Measurements from ENCODE around the gene GPR107. TPM values are rescaled to one million over a fixed set of nuclear protein-coding genes. Genes with fewer than 3 reads are reported as not detected.
A peak's percentile ranks its signal among the peaks of the same experiment; 100 is the strongest.

Gene GPR107
- total and polyA plus RNA-seq, 2 experiments from 2014 or later = 10.6 to 25.6 TPM

DNA sequence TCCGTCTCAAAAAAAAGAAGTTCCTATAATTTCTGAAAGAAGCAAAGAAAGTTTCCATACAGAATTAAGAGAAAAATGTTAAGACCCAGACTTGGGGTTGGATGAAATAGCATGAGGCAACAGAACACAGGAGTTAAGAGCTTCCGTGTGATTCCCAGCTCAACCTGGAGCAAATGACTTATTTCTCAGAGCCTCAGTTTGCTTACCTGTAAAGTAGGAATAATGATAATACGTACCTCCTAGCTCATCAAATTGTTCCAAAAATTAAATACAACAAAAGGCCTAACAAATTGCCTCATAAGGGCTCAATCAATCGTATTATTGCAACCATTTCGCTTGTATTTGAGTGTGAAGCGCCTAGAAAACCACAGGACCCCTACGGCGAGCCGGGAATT lies 600 bp upstream of the GPR107 start:
- H3K79me2 ChIP-seq = peaks cover 56% of the 10 kb centered on the region
- TF ChIP-seq EZH2phosphoT487 (IDR thresholded peaks at IDR 0.05; ENCODE audit: low read depth, severe bottlenecking, unreplicated experiment) = no peak
- TF ChIP-seq, protein P1, sequence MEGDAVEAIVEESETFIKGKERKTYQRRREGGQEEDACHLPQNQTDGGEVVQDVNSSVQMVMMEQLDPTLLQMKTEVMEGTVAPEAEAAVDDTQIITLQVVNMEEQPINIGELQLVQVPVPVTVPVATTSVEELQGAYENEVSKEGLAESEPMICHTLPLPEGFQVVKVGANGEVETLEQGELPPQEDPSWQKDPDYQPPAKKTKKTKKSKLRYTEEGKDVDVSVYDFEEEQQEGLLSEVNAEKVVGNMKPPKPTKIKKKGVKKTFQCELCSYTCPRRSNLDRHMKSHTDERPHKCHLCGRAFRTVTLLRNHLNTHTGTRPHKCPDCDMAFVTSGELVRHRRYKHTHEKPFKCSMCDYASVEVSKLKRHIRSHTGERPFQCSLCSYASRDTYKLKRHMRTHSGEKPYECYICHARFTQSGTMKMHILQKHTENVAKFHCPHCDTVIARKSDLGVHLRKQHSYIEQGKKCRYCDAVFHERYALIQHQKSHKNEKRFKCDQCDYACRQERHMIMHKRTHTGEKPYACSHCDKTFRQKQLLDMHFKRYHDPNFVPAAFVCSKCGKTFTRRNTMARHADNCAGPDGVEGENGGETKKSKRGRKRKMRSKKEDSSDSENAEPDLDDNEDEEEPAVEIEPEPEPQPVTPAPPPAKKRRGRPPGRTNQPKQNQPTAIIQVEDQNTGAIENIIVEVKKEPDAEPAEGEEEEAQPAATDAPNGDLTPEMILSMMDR (IDR thresholded peaks at IDR 0.05; ENCODE audit: poor library complexity) = no peak
- no peak for TF ChIP-seq EZH2 (IDR thresholded peaks at IDR 0.05; ENCODE audit: borderline replicate concordance)
- no peaks in the 10 kb centered on the region for H3K36me3 ChIP-seq (replicated peaks; ENCODE audit: insufficient read depth, low read depth)
- peaks cover 16% of the 10 kb centered on the region for H3K4me1 ChIP-seq (ENCODE audit: insufficient read depth)
- H3K4me2 ChIP-seq = peak overlapping the region; percentile 85
- H3K27ac ChIP-seq = peak overlapping the region; percentile 95
- no peaks in the 10 kb centered on the region for H3K27me3 ChIP-seq
- peak overlapping the region; percentile 91 for H3K4me3 ChIP-seq
- H3K9me3 ChIP-seq (ENCODE audit: low read depth) = no peaks in the 10 kb centered on the region
- H3K9me2 ChIP-seq (replicated peaks; ENCODE audit: insufficient read depth) = no peaks in the 10 kb centered on the region
- H2AFZ ChIP-seq = peak overlapping the region; percentile 70
- WGBS (ENCODE audit: low lambda C conversion rate, missing lambda C conversion rate) = 22% methylated on average over 9 of the region's 9 CpGs
- no peak for DNase-seq (ENCODE audit: low spot score)
- peaks cover 11% of the 10 kb centered on the region for H4K20me1 ChIP-seq (ENCODE audit: insufficient read depth, poor library complexity, severe bottlenecking)

DNA sequence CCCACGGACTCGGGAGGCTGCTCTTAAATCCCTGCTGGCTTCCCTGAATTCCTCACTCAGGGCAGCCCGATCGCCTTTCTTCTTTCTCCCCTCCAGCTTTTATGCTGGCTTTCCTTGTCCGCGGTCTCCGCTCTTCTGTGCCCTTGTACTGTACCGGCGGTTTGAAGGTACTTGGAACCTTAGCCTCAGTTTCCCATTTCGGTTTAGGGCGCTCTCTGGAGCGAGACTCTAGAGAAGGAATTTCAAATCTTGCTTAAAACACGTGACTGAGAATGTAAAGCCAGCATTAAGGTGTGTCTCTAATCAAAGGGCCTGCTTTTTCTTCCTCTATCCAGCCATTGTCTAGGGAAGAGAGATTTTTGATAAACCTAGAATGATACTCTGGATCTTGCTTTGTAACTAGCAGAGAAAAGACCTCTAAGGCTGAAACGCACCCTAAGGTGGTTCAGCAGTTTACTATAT lies 650 bp downstream of the GPR107 start:
- Histone ChIP-seq H3K4me1 (ENCODE audit: insufficient read depth) (peaks cover 16% of the 10 kb centered on the region), H3K27ac (peak overlapping the region; percentile 95), H3K79me2 (peaks cover 68% of the 10 kb centered on the region), H2AFZ (peak overlapping the region; percentile 70), H4K20me1 (ENCODE audit: insufficient read depth, poor library complexity, severe bottlenecking) (peaks cover 16% of the 10 kb centered on the region), H3K27me3 (no peaks in the 10 kb centered on the region), H3K9me3 (ENCODE audit: low read depth) (no peaks in the 10 kb centered on the region), H3K9me2 (replicated peaks; ENCODE audit: insufficient read depth) (no peaks in the 10 kb centered on the region), H3K4me2 (peak overlapping the region; percentile 85), H3K4me3 (peak overlapping the region; percentile 91), H3K36me3 (replicated peaks; ENCODE audit: insufficient read depth, low read depth) (no peaks in the 10 kb centered on the region)
- TF ChIP-seq, protein P1 (IDR thresholded peaks at IDR 0.05; ENCODE audit: poor library complexity) = no peak
- TF ChIP-seq EZH2 (IDR thresholded peaks at IDR 0.05; ENCODE audit: borderline replicate concordance) = no peak
- TF ChIP-seq EZH2phosphoT487 (IDR thresholded peaks at IDR 0.05; ENCODE audit: low read depth, severe bottlenecking, unreplicated experiment) = no peak
- WGBS (ENCODE audit: low lambda C conversion rate, missing lambda C conversion rate) = 6% methylated on average over 14 of the region's 14 CpGs
- DNase-seq (ENCODE audit: low spot score) = no peak

DNA sequence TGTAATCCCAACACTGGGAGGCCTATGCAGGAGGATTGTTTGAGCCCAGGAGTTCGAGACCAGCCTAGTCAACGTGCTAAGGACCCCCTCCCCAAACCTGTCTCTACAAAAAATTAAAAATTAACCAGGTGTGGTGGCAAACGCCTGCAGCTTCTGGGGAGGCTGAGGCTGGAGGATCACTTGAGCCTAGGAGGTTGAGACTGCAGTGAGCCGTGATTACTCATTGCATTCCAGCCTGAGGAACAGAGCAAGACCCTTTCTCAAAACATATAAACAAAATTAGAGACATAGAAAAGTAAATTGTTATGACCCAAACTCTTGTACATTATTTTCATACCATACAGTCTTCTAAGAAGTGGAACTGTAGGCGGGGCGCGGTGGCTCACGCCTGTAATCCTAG lies 1.1 kb downstream of the GPR107 start:
- no peak for TF ChIP-seq EZH2 (IDR thresholded peaks at IDR 0.05; ENCODE audit: borderline replicate concordance)
- TF ChIP-seq EZH2phosphoT487 (IDR thresholded peaks at IDR 0.05; ENCODE audit: low read depth, severe bottlenecking, unreplicated experiment) = no peak
- TF ChIP-seq, protein P1 (IDR thresholded peaks at IDR 0.05; ENCODE audit: poor library complexity) = no peak
- Histone ChIP-seq H3K4me1 (ENCODE audit: insufficient read depth) (peaks cover 16% of the 10 kb centered on the region), H3K36me3 (replicated peaks; ENCODE audit: insufficient read depth, low read depth) (no peaks in the 10 kb centered on the region), H3K4me3 (peak overlapping the region; percentile 91), H3K4me2 (peak overlapping the region; percentile 85), H2AFZ (peak overlapping the region; percentile 70), H3K9me2 (replicated peaks; ENCODE audit: insufficient read depth) (no peaks in the 10 kb centered on the region), H3K27me3 (no peaks in the 10 kb centered on the region), H3K27ac (peak overlapping the region; percentile 95), H4K20me1 (ENCODE audit: insufficient read depth, poor library complexity, severe bottlenecking) (peaks cover 16% of the 10 kb centered on the region), H3K79me2 (peaks cover 73% of the 10 kb centered on the region), H3K9me3 (ENCODE audit: low read depth) (no peaks in the 10 kb centered on the region)
- no peak for DNase-seq (ENCODE audit: low spot score)
- 73% methylated on average over 8 of the region's 8 CpGs for WGBS (ENCODE audit: low lambda C conversion rate, missing lambda C conversion rate)

Measured in hepatocyte (in vitro differentiated cells).